H9 (cell line): Measurements from ENCODE around the gene NOS3. TPM values are rescaled to one million over a fixed set of nuclear protein-coding genes. Genes with fewer than 3 reads are reported as not detected.

Source experiments
- DNase-seq: peaks from one replicate; pipeline ENCODE4 v3.0.0-alpha.2; 2017
- H2AFZ ChIP-seq: one replicate; pipeline ENCODE4 v1.6.1; 2013; ENCODE audit warnings: mild to moderate bottlenecking, low read length, control low read depth, moderate library complexity
- H2AK5ac ChIP-seq: 2 replicates; pipeline ENCODE4 v1.6.1; 2013; ENCODE audit warnings: low read length, control low read depth, mixed read lengths; ENCODE audit not compliant: insufficient read length
- H2BK120ac ChIP-seq: one replicate; pipeline ENCODE4 v1.6.1; 2013; ENCODE audit warnings: low read depth, mild to moderate bottlenecking, low read length, control low read depth, inconsistent platforms; ENCODE audit not compliant: poor library complexity, severe bottlenecking
- H2BK12ac ChIP-seq: 2 replicates; pipeline ENCODE4 v1.6.1; 2013; ENCODE audit warnings: low read length, control low read depth, mixed read lengths, low read depth; ENCODE audit not compliant: insufficient read length
- H2BK15ac ChIP-seq: 2 replicates; pipeline ENCODE4 v1.6.1; 2013; ENCODE audit warnings: low read depth, low read length, control low read depth
- H2BK20ac ChIP-seq: one replicate; pipeline ENCODE4 v1.6.1; 2013; ENCODE audit warnings: low read depth, mild to moderate bottlenecking, low read length, control low read depth, inconsistent platforms; ENCODE audit not compliant: poor library complexity, severe bottlenecking
- H2BK5ac ChIP-seq: 2 replicates; pipeline ENCODE4 v1.6.1; 2013; ENCODE audit warnings: low read length, control low read depth, mixed read lengths; ENCODE audit not compliant: insufficient read length
- H3K14ac ChIP-seq: 2 replicates; pipeline ENCODE4 v1.6.1; 2013; ENCODE audit warnings: low read length, control low read depth; ENCODE audit not compliant: insufficient read depth
- H3K18ac ChIP-seq: 2 replicates; pipeline ENCODE4 v1.6.1; 2013; ENCODE audit warnings: low read depth, mild to moderate bottlenecking, mixed read lengths, low read length, control low read depth; ENCODE audit not compliant: insufficient read length
- H3K23ac ChIP-seq: 2 replicates; pipeline ENCODE4 v1.6.1; 2013; ENCODE audit warnings: low read length, control low read depth, mixed read lengths, low read depth; ENCODE audit not compliant: insufficient read length
- H3K23me2 ChIP-seq: 2 replicates; pipeline ENCODE4 v1.6.1; 2013; ENCODE audit warnings: low read depth, mild to moderate bottlenecking, mixed read lengths, low read length, control low read depth; ENCODE audit not compliant: insufficient read length, poor library complexity, severe bottlenecking
- H3K27ac ChIP-seq: 2 replicates; pipeline ENCODE4 v1.5.1; 2013; ENCODE audit warnings: low read length, control low read depth, mixed read lengths, low read depth; ENCODE audit not compliant: insufficient read length
- H3K27me3 ChIP-seq: 2 replicates; pipeline ENCODE4 v1.6.1; 2013; ENCODE audit warnings: low read length, control low read depth, inconsistent platforms; ENCODE audit not compliant: insufficient read depth
- H3K4ac ChIP-seq: 2 replicates; pipeline ENCODE4 v1.6.1; 2013; ENCODE audit warnings: low read depth, mild to moderate bottlenecking, control low read depth, inconsistent platforms, low read length, moderate library complexity
- H3K4me1 ChIP-seq: 2 replicates; pipeline ENCODE4 v1.6.1; 2013; ENCODE audit warnings: low read length, control low read depth, inconsistent platforms; ENCODE audit not compliant: insufficient read depth
- H3K4me2 ChIP-seq: 2 replicates; pipeline ENCODE4 v1.6.1; 2013; ENCODE audit warnings: low read length, control low read depth, mixed read lengths; ENCODE audit not compliant: insufficient read length, insufficient read depth
- H3K56ac ChIP-seq: 2 replicates; pipeline ENCODE4 v1.6.1; 2013; ENCODE audit warnings: low read depth, mild to moderate bottlenecking, mixed read lengths, low read length, control low read depth; ENCODE audit not compliant: insufficient read length
- H3K79me1 ChIP-seq: 2 replicates; pipeline ENCODE4 v1.6.1; 2013; ENCODE audit warnings: low read depth, mild to moderate bottlenecking, moderate library complexity, low read length, control low read depth, inconsistent platforms; ENCODE audit not compliant: insufficient read depth, poor library complexity, severe bottlenecking
- H3K79me2 ChIP-seq: 2 replicates; pipeline ENCODE4 v1.6.1; 2013; ENCODE audit warnings: low read length, control low read depth, inconsistent platforms; ENCODE audit not compliant: insufficient read depth
- H3K9ac ChIP-seq: 2 replicates; pipeline ENCODE4 v1.6.1; 2013; ENCODE audit warnings: low read length, control low read depth, mixed read lengths; ENCODE audit not compliant: insufficient read length; ENCODE audit errors: extremely low read depth
- H3K9me3 ChIP-seq: one replicate; pipeline ENCODE4 v1.6.1; 2013; ENCODE audit warnings: low read depth, low read length, inconsistent platforms; ENCODE audit not compliant: control insufficient read depth
- H3T11ph ChIP-seq: one replicate; pipeline ENCODE4 v1.6.1; 2013; ENCODE audit warnings: mild to moderate bottlenecking, low read length, control low read depth, inconsistent platforms
- H4K20me1 ChIP-seq: one replicate; pipeline ENCODE4 v1.6.1; 2013; ENCODE audit not compliant: control insufficient read depth, insufficient read length, insufficient read depth
- H4K5ac ChIP-seq: 2 replicates; pipeline ENCODE4 v1.6.1; 2013; ENCODE audit warnings: low read depth, mild to moderate bottlenecking, mixed read lengths, low read length, control low read depth; ENCODE audit not compliant: insufficient read length
- H4K8ac ChIP-seq: replicated peaks from 2 replicates; pipeline ENCODE4 v1.6.1; 2013; ENCODE audit warnings: low read length, control low read depth, mixed read lengths, low read depth; ENCODE audit not compliant: insufficient read length
- H4K91ac ChIP-seq: 2 replicates; pipeline ENCODE4 v1.6.1; 2013; ENCODE audit warnings: low read depth, mild to moderate bottlenecking, moderate library complexity, mixed read lengths, low read length, control low read depth; ENCODE audit not compliant: insufficient read length
- H3K27ac Mint-ChIP-seq, 3 experiments: 2 replicates in 2 of 3; 3 replicates in 1 of 3; pipeline ENCODE4 v1.8.0; 2020 to 2021; ENCODE audit warnings: mixed read lengths in 3 of 3, mild to moderate bottlenecking in 1 of 3, moderate library complexity in 1 of 3
- H3K27me3 Mint-ChIP-seq: 2 replicates; pipeline ENCODE4 v1.8.0; 2021; ENCODE audit warnings: low read depth, mild to moderate bottlenecking, moderate library complexity, mixed read lengths
- H3K36me3 Mint-ChIP-seq, 3 experiments: 2 replicates in 2 of 3; 3 replicates in 1 of 3; pipeline ENCODE4 v1.8.0; 2020 to 2021; ENCODE audit warnings: low read depth in 3 of 3, mixed read lengths in 3 of 3; ENCODE audit not compliant: insufficient read depth in 1 of 3
- H3K4me1 Mint-ChIP-seq, 2 experiments: 2 replicates each; pipeline ENCODE4 v1.8.0; 2020; ENCODE audit warnings: mixed read lengths in 2 of 2
- H3K4me3 Mint-ChIP-seq, 2 experiments: 2 replicates in 1 of 2; 3 replicates in 1 of 2; pipeline ENCODE4 v1.8.0; 2020 to 2021; ENCODE audit warnings: mild to moderate bottlenecking in 2 of 2, mixed read lengths in 2 of 2, moderate library complexity in 1 of 2
- H3K9me3 Mint-ChIP-seq, 2 experiments: 2 replicates in 1 of 2; 3 replicates in 1 of 2; pipeline ENCODE4 v1.8.0; 2020; ENCODE audit warnings: mild to moderate bottlenecking in 2 of 2, mixed read lengths in 2 of 2, moderate library complexity in 1 of 2
- CTCF ChIP-seq: fragments of 200-600 bp; sonication (generic); conservative IDR thresholded peaks from 3 replicates; pipeline ENCODE4 v1.8.0; 2021; ENCODE audit warnings: antibody characterized with exemption, mild to moderate bottlenecking
- WGBS: extraction: QIAGEN DNeasy Blood & Tissue Kit; methylation state at CpG from one replicate; pipeline ENCODE4 v1.1.7; 2013; ENCODE audit warnings: missing lambda C conversion rate, low lambda C conversion rate, mixed read lengths; ENCODE audit not compliant: insufficient read length; ENCODE audit errors: extremely low coverage; 5-methylcytosine and 5-hydroxymethylcytosine counted together
- total RNA-seq: library from RNA; stranded (reverse); gene quantifications from 2 replicates; pipeline ENCODE4 v1.2.1, GENCODE V29; 2021

NOS3 gene
- total RNA-seq, 1 experiment from 2014 or later = 4.5 TPM

- Histone ChIP-seq H3K14ac (peak overlapping the region; percentile 25), H2BK20ac (no peak overlapping the region), H2BK12ac (no peak overlapping the region), H3K18ac (no peak overlapping the region), H2AK5ac (no peak overlapping the region), H3K79me2 (no peaks in the 10 kb centered on the region), H2AFZ (no peak overlapping the region), H3K27me3 (no peaks in the 10 kb centered on the region), H3K4me1 (no peaks in the 10 kb centered on the region; the same call in 1 of the 2 replicates), H2BK5ac (no peak overlapping the region), H4K5ac (no peak overlapping the region), H3K27ac (no peak overlapping the region), H3K4ac (no peak overlapping the region), H3K4me2 (peak overlapping the region; percentile 17), H3K23ac (no peak overlapping the region), H3K56ac (no peak overlapping the region), H3K79me1 (no peaks in the 10 kb centered on the region), H3K9me3 (no peaks in the 10 kb centered on the region), H3K23me2 (no peaks in the 10 kb centered on the region), H2BK15ac (no peak overlapping the region), H3K9ac (no peak overlapping the region), H2BK120ac (no peak overlapping the region), H4K20me1 (no peaks in the 10 kb centered on the region), H3T11ph (no peak overlapping the region), H4K8ac (no peak overlapping the region), H4K91ac (no peak overlapping the region)
- TF ChIP-seq CTCF = no peak
- Mint-ChIP-seq H3K4me1 (peaks cover 25 to 34% of the 10 kb centered on the region in 2 experiments), H3K27ac (no peak overlapping the region), H3K27me3 (peaks cover under 1% of the 10 kb centered on the region), H3K9me3 (no peaks in the 10 kb centered on the region; a peak in 1 of 5 replicates), H3K36me3 (peaks cover 0 to 12% (median 0%) of the 10 kb centered on the region in 3 experiments; a peak in 3 of 7 replicates), H3K4me3 (peak overlapping the region in 1 of 2 experiments; percentile 61; a peak in 1 of 5 replicates)
- no CpG with 5 or more reads among the region's 34 CpGs for WGBS
- DNase-seq = peak; percentile 30
These were observed 42.8 kb upstream of the NOS3 start for GRCh38 chr7:150947761-150948651.
